ENCODE data around the gene TEKTIP1. TPM values are rescaled to one million over a fixed set of nuclear protein-coding genes. Genes with fewer than 3 reads are reported as not detected.

TEKTIP1 gene
- total and polyA plus RNA-seq, 2 donors from 2014 or later, result 1.2 to 9.2 TPM

- no peak for TF ChIP-seq CTCF (IDR thresholded peaks at IDR 0.05; ENCODE audit: borderline replicate concordance, extremely low read depth, insufficient read depth)
- H3K9me3 ChIP-seq (ENCODE audit: control insufficient read depth in 2 of 3, insufficient read depth in 1 of 3, low read length in 3 of 3), result no peaks in the 10 kb centered on the region
- no peaks in the 10 kb centered on the region for H3K27me3 ChIP-seq (ENCODE audit: control insufficient read depth, insufficient read depth, low read length)
- H3K36me3 ChIP-seq (ENCODE audit: control insufficient read depth in 2 of 3, insufficient read depth in 3 of 3, low read length in 3 of 3), result peaks cover 0 to 10% (median 6%) of the 10 kb centered on the region in 3 donors
- H3K4me1 ChIP-seq (ENCODE audit: control insufficient read depth in 2 of 3, insufficient read depth in 2 of 3, low read depth in 1 of 3, low read length in 3 of 3), result no peaks in the 10 kb centered on the region
- intact Hi-C loops (cut with DNase I), result no loop called here
- FAIRE-seq (no peak), DNase-seq (peak in 1 of 5 donors; percentile 74)
- no peak overlapping the region for H3K27ac ChIP-seq (ENCODE audit: low read depth in 2 of 2, low read length in 2 of 2)
- no peak overlapping the region for H3K9ac ChIP-seq (ENCODE audit: low read length in 3 of 3)
- H3K4me3 ChIP-seq (ENCODE audit: low read length in 3 of 3), result no peak overlapping the region
These were observed 1.3 kb upstream of the TEKTIP1 start for GRCh38 chr19:3537438-3538240.

GRCh38 chr19:3538258-3538929 is 580 bp upstream of the TEKTIP1 start:
- FAIRE-seq, result no peak
- DNase-seq, result no peak
- Histone ChIP-seq H3K36me3 (ENCODE audit: control insufficient read depth in 2 of 3, insufficient read depth in 3 of 3, low read length in 3 of 3) (peaks cover 0 to 10% (median 6%) of the 10 kb centered on the region in 3 donors), H3K27ac (ENCODE audit: low read depth in 2 of 2, low read length in 2 of 2) (no peak overlapping the region), H3K9me3 (ENCODE audit: control insufficient read depth in 2 of 3, insufficient read depth in 1 of 3, low read length in 3 of 3) (no peaks in the 10 kb centered on the region), H3K4me3 (ENCODE audit: low read length in 3 of 3) (no peak overlapping the region), H3K4me1 (ENCODE audit: control insufficient read depth in 2 of 3, insufficient read depth in 2 of 3, low read depth in 1 of 3, low read length in 3 of 3) (no peaks in the 10 kb centered on the region), H3K27me3 (ENCODE audit: control insufficient read depth, insufficient read depth, low read length) (no peaks in the 10 kb centered on the region), H3K9ac (ENCODE audit: low read length in 3 of 3) (no peak overlapping the region)
- TF ChIP-seq CTCF (IDR thresholded peaks at IDR 0.05; ENCODE audit: borderline replicate concordance, extremely low read depth, insufficient read depth), result no peak
- intact Hi-C loops (cut with DNase I), result no loop called here

GRCh38 chr19:3539756-3540118 is 763 bp downstream of the TEKTIP1 start:
- no peak for TF ChIP-seq CTCF (IDR thresholded peaks at IDR 0.05; ENCODE audit: borderline replicate concordance, extremely low read depth, insufficient read depth)

More at GRCh38 chr19:3539756-3540118, 763 bp downstream of the TEKTIP1 start:
- Histone ChIP-seq H3K27ac (ENCODE audit: low read depth in 2 of 2, low read length in 2 of 2) (no peak overlapping the region), H3K4me3 (ENCODE audit: low read length in 3 of 3) (no peak overlapping the region), H3K27me3 (ENCODE audit: control insufficient read depth, insufficient read depth, low read length) (no peaks in the 10 kb centered on the region), H3K36me3 (ENCODE audit: control insufficient read depth in 2 of 3, insufficient read depth in 3 of 3, low read length in 3 of 3) (peaks cover 0 to 12% (median 4%) of the 10 kb centered on the region in 3 donors), H3K9me3 (ENCODE audit: control insufficient read depth in 2 of 3, insufficient read depth in 1 of 3, low read length in 3 of 3) (no peaks in the 10 kb centered on the region), H3K9ac (ENCODE audit: low read length in 3 of 3) (no peak overlapping the region), H3K4me1 (ENCODE audit: control insufficient read depth in 2 of 3, insufficient read depth in 2 of 3, low read depth in 1 of 3, low read length in 3 of 3) (no peaks in the 10 kb centered on the region)
- no peak for DNase-seq
- FAIRE-seq, result no peak
- intact Hi-C loops (cut with DNase I), result no loop called here

Measured in kidney (tissue), 14 donors.